DND-41 (cell line): ENCODE results near the gene SLC30A4.

Experiments
- ATAC-seq: fragments of 200-7000 bp; cut with Tn5 transposase; 3 replicates; pipeline ENCODE4 v1.9.1; 2021; ENCODE audit warnings: low read depth; ENCODE audit not compliant: insufficient read depth
- DNase-seq: peaks from one replicate; pipeline ENCODE4 v3.0.0-alpha.2; 2020
- H2AFZ ChIP-seq: 2 replicates; pipeline ENCODE4 v1.6.0; 2012; ENCODE audit warnings: low read depth, low read length
- H3K27ac ChIP-seq: 2 replicates; pipeline ENCODE4 v1.5.1; 2012; ENCODE audit warnings: low read length, inconsistent platforms
- H3K27me3 ChIP-seq: fragments of 200-600 bp; sonication (generic); 2 replicates; pipeline ENCODE4 v1.6.0; 2012; ENCODE audit warnings: low read length, mild to moderate bottlenecking, inconsistent platforms; ENCODE audit not compliant: insufficient read depth, poor library complexity
- H3K36me3 ChIP-seq: 2 replicates; pipeline ENCODE4 v1.5.1; 2012; ENCODE audit warnings: low read length, inconsistent platforms; ENCODE audit not compliant: insufficient read depth
- H3K4me1 ChIP-seq: 2 replicates; pipeline ENCODE4 v1.5.1; 2012; ENCODE audit warnings: mild to moderate bottlenecking, low read length; ENCODE audit not compliant: insufficient read depth
- H3K4me2 ChIP-seq: 2 replicates; pipeline ENCODE4 v1.6.0; 2012; ENCODE audit warnings: mild to moderate bottlenecking, moderate library complexity, low read length, inconsistent platforms; ENCODE audit not compliant: insufficient read depth
- H3K4me3 ChIP-seq, 2 experiments: fragments of 200-600 bp in 1 of 2; shearing (Covaris generic) in 1 of 2; 2 replicates each; pipeline ENCODE4 v1.5.1; 2012 to 2016; ENCODE audit warnings: inconsistent platforms in 2 of 2, low read length in 2 of 2, mild to moderate bottlenecking in 2 of 2, low read depth in 1 of 2, moderate library complexity in 1 of 2
- H3K79me2 ChIP-seq: 2 replicates; pipeline ENCODE4 v1.6.0; 2012; ENCODE audit warnings: low read length, inconsistent platforms; ENCODE audit not compliant: insufficient read depth
- H3K9ac ChIP-seq: 2 replicates; pipeline ENCODE4 v1.6.0; 2012; ENCODE audit warnings: low read depth, mild to moderate bottlenecking, inconsistent platforms, low read length, moderate library complexity
- H3K9me3 ChIP-seq: 2 replicates; pipeline ENCODE4 v1.5.1; 2012; ENCODE audit warnings: low read length, moderate library complexity, mild to moderate bottlenecking, inconsistent platforms; ENCODE audit not compliant: insufficient read depth, severe bottlenecking
- H4K20me1 ChIP-seq: 2 replicates; pipeline ENCODE4 v1.6.0; 2012; ENCODE audit warnings: low read length; ENCODE audit not compliant: insufficient read depth
- EZH2 ChIP-seq: IDR thresholded peaks from 3 replicates; pipeline ENCODE4 v1.6.1; 2012; ENCODE audit warnings: borderline replicate concordance, low read depth, mild to moderate bottlenecking, moderate library complexity, low read length, inconsistent platforms; ENCODE audit not compliant: severe bottlenecking
- TF ChIP-seq, protein P1 (sequence below): IDR thresholded peaks from 2 replicates; pipeline ENCODE4 v1.5.1; 2012; ENCODE audit warnings: borderline replicate concordance, low read length, moderate library complexity, mild to moderate bottlenecking; ENCODE audit not compliant: poor library complexity, severe bottlenecking; ENCODE audit errors: extremely low read depth

SLC30A4 gene

DNA sequence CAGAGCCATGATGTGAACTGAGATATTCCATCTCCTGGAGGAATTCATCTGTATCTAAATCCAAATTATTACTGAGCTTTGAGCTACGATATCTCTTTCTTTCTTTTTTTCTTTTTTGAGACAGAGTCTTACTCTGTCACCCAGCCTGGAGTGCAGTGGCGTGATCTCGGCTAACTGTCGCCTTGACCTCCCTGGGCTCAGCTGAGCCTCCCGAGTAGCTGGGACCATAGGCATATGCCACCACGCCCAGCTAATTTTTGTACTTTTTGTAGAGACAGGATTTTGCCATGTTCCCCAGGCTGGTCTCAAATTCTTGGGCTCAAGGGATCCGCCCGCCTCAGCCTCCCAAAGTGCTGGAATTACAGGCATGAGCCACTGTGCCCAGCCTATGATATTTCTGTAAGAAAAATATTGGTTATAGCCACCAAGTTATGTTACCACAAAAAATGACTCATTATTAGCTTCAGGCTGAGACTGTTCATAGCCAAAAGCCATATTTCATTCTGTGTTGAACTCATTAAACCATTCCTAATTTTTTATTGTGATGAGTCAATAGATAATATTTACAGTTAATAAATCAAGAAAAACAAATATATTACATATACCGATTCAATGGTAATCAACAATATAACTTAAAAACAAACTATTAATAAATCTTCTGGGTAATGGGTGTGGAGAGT, 27.1 kb upstream of the SLC30A4 start:
- Histone ChIP-seq H3K9me3 (no peaks in the 10 kb centered on the region), H3K79me2 (no peaks in the 10 kb centered on the region), H3K9ac (no peak overlapping the region), H3K27me3 (no peaks in the 10 kb centered on the region), H3K27ac (no peak overlapping the region), H4K20me1 (no peaks in the 10 kb centered on the region), H2AFZ (no peak overlapping the region), H3K4me1 (no peaks in the 10 kb centered on the region), H3K4me2 (no peak overlapping the region), H3K4me3 (no peak overlapping the region), H3K36me3 (no peaks in the 10 kb centered on the region)
- ATAC-seq (no peak), DNase-seq (no peak)
- TF ChIP-seq EZH2: no peak
- TF ChIP-seq, protein P1, sequence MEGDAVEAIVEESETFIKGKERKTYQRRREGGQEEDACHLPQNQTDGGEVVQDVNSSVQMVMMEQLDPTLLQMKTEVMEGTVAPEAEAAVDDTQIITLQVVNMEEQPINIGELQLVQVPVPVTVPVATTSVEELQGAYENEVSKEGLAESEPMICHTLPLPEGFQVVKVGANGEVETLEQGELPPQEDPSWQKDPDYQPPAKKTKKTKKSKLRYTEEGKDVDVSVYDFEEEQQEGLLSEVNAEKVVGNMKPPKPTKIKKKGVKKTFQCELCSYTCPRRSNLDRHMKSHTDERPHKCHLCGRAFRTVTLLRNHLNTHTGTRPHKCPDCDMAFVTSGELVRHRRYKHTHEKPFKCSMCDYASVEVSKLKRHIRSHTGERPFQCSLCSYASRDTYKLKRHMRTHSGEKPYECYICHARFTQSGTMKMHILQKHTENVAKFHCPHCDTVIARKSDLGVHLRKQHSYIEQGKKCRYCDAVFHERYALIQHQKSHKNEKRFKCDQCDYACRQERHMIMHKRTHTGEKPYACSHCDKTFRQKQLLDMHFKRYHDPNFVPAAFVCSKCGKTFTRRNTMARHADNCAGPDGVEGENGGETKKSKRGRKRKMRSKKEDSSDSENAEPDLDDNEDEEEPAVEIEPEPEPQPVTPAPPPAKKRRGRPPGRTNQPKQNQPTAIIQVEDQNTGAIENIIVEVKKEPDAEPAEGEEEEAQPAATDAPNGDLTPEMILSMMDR: no peak

DNA sequence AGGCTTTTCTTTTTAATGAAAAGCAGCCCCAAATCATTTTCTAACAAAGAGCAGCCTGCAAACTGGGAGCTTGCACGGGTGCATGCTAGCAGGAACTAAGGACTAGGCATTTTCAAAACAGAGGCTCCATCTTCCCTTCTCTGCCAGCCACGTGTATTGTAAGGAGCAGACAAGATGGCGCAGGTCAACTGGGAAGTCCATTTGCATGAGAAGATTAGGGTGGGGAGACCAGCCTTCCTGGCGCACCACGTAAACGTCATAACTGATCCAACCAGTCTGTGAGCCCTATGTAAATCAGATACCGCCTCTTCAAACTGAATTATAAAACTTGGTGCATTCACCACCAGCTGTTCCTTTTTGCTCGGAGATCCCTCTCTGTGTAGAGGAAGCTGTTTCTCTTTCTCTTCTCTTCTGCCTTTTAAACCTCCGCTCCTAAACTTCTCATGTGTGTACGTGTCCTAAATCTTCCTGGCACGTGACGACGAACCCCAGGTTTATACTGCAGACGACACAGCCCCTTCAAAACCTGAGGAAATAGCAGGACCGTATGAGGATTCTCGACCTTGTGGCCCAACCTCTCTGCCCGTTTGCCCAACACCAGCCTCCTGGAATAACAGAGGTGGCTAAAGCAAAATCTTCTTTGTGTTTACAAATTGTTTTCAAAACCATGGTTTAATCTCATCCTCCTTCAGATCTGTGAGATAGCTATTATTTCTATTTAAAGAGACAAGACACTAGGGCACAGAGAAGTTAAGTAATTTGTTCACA, 26.4 kb upstream of the SLC30A4 start:
- Histone ChIP-seq H3K36me3 (no peaks in the 10 kb centered on the region), H3K27me3 (no peaks in the 10 kb centered on the region), H3K4me1 (no peaks in the 10 kb centered on the region), H3K4me3 (no peak overlapping the region), H3K4me2 (no peak overlapping the region), H3K9ac (no peak overlapping the region), H2AFZ (no peak overlapping the region), H3K27ac (no peak overlapping the region), H3K79me2 (no peaks in the 10 kb centered on the region), H3K9me3 (no peaks in the 10 kb centered on the region), H4K20me1 (no peaks in the 10 kb centered on the region)
- ATAC-seq (no peak), DNase-seq (no peak)
- TF ChIP-seq, protein P1: no peak
- TF ChIP-seq EZH2: no peak

DNA sequence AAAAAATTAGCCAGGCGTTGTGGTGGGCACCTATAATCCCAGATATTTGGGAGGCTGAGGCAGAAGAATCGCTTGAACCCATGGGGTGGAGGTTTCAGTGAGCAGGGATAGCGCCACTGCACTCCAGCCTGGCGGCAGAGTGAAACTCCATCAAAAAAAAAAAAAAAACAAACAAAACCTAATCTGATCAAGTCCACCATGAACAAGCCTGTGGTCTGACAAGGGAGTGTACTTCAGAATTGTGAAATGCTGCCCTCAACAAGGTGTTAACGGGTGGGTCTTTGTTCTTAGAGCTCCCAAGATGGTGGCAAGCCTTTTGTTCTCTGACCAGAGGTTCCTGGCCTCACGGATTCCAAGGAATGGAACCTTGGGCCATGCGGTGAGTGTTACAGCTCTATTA, 24.2 kb upstream of the SLC30A4 start:
- no peak overlapping the region for H3K27ac ChIP-seq
- no peak for ATAC-seq
- no peaks in the 10 kb centered on the region for H3K9me3 ChIP-seq
- no peak for DNase-seq
- H3K4me3 ChIP-seq: no peak overlapping the region
- no peak overlapping the region for H3K9ac ChIP-seq
- no peaks in the 10 kb centered on the region for H3K36me3 ChIP-seq
- no peaks in the 10 kb centered on the region for H3K4me1 ChIP-seq
- H3K4me2 ChIP-seq: no peak overlapping the region
- no peak overlapping the region for H2AFZ ChIP-seq
- no peaks in the 10 kb centered on the region for H3K27me3 ChIP-seq
- H4K20me1 ChIP-seq: no peaks in the 10 kb centered on the region
- no peaks in the 10 kb centered on the region for H3K79me2 ChIP-seq
- TF ChIP-seq EZH2: no peak
- TF ChIP-seq, protein P1: no peak
